Smooth muscle cell (in vitro differentiated cells): ENCODE data around the gene IL5RA. TPM values are rescaled to one million over a fixed set of nuclear protein-coding genes. Genes with fewer than 3 reads are reported as not detected.
A peak's percentile ranks its signal among the peaks of the same experiment; 100 is the strongest.

ENCODE experiments used
- DNase-seq: peaks from one replicate; lab custom pipeline; 2025; ENCODE audit not compliant: unreplicated experiment; lab: John Stamatoyannopoulos, UW
- H2AFZ ChIP-seq: fragments of 200-600 bp; sonication (generic); 2 replicates; pipeline ENCODE4 v1.6.0; 2016; ENCODE audit warnings: antibody characterized with exemption, low read depth, mild to moderate bottlenecking
- H3F3A ChIP-seq: fragments of 200-600 bp; sonication (generic); 2 replicates; pipeline ENCODE4 v1.6.0; 2017; ENCODE audit warnings: antibody characterized with exemption, low read depth
- H3K27ac ChIP-seq: fragments of 200-600 bp; sonication (generic); 2 replicates; pipeline ENCODE4 v1.5.1; 2016; ENCODE audit warnings: low read depth, mild to moderate bottlenecking
- H3K27me3 ChIP-seq: fragments of 200-600 bp; sonication (generic); 2 replicates; pipeline ENCODE4 v1.6.1; 2016; ENCODE audit warnings: low read depth, mild to moderate bottlenecking
- H3K36me3 ChIP-seq: fragments of 200-600 bp; sonication (generic); 2 replicates; pipeline ENCODE4 v1.5.1; 2016; ENCODE audit warnings: low read depth
- H3K4me1 ChIP-seq: fragments of 200-600 bp; sonication (generic); 2 replicates; pipeline ENCODE4 v1.5.1; 2016; ENCODE audit warnings: low read depth
- H3K4me2 ChIP-seq: fragments of 200-600 bp; sonication (generic); 2 replicates; pipeline ENCODE4 v1.6.0; 2016; ENCODE audit warnings: mild to moderate bottlenecking
- H3K4me3 ChIP-seq: fragments of 200-600 bp; sonication (generic); 2 replicates; pipeline ENCODE4 v1.5.1; 2016; ENCODE audit warnings: mild to moderate bottlenecking
- H3K79me2 ChIP-seq: fragments of 200-600 bp; sonication (generic); 2 replicates; pipeline ENCODE4 v1.6.0; 2016; ENCODE audit warnings: low read depth, mild to moderate bottlenecking
- H3K9ac ChIP-seq: fragments of 200-600 bp; sonication (generic); 2 replicates; pipeline ENCODE4 v1.6.0; 2016; ENCODE audit warnings: low read depth
- H3K9me3 ChIP-seq: fragments of 200-600 bp; sonication (generic); replicated peaks from 2 replicates; pipeline ENCODE4 v1.5.1; 2016; ENCODE audit warnings: low read depth
- H4K20me1 ChIP-seq: fragments of 200-600 bp; sonication (generic); 2 replicates; pipeline ENCODE4 v1.6.0; 2016; ENCODE audit warnings: low read depth
- WGBS: methylation state at CpG from one replicate; pipeline ENCODE4 v1.1.7; 2016; ENCODE audit warnings: low lambda C conversion rate; 5-methylcytosine and 5-hydroxymethylcytosine counted together
- polyA plus RNA-seq: library from polyadenylated mRNA; unstranded; fragments of >200 nt; fragmentation: Nextera tagmentation; extraction: Ambion mirVana; gene quantifications from 2 replicates; pipeline ENCODE4 v1.2.1, GENCODE V29; 2016
- total RNA-seq: library from RNA; depleted of rRNA; stranded (reverse); fragments of >200 nt; gene quantifications from 2 replicates; pipeline ENCODE4 v1.2.3, GENCODE V29; 2014
- TF ChIP-seq, protein P1 (sequence below): fragments of 200-600 bp; sonication (generic); IDR thresholded peaks from 2 replicates; pipeline ENCODE4 v1.5.1; 2017; ENCODE audit warnings: borderline replicate concordance, mild to moderate bottlenecking, antibody characterized with exemption; ENCODE audit not compliant: insufficient read depth, poor library complexity, severe bottlenecking

IL5RA gene
- total and polyA plus RNA-seq, 2 experiments from 2014 or later = 0.14 TPM; not detected in 1

DNA sequence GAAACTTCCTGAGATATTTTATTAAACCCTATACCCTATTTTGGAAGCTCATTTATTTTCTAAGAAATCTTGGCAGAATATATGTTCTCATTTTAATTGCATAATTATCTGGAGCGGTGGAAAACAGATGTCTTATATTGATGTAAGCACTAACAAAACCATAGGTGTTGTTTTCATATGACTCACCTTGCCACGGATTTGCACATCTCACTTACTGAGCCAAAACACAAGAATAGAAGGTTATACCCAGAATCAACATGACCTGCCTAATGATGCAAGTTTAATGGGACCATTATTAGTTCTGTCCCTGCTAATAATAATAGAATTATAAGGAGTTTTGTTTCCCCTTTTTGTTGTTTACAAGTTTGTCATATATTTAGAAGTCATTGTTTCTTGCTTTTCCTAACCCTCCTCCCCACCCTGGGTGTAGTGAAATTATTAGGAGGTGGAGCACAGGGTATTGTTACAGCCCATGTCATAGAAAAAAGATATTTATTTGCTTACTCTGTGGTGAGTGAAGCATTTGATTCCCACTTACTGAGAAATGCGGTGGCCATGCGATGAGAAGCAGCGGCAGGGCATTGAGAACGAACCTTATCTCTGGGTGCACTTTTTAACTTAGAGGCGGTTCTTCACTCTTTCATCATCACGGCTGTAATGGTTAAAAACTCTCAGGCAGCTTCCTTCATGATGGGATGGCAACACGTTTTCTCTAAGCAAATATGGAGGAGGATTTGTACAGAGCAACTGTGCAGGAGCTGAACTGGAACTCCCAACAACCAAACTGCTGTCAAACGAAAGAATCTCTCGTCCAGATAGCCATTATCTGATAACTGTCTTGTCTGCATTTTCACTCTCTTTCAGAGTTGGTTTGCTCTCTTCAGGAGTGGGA is 521 bp downstream of the IL5RA start:
- no peaks in the 10 kb centered on the region for H3K36me3 ChIP-seq
- WGBS = 56% methylated on average over 11 of the region's 11 CpGs
- H3K9ac ChIP-seq = peak overlapping the region; percentile 21
- peak overlapping the region; percentile 55 for H3K4me2 ChIP-seq
- peak overlapping the region; percentile 71 for H2AFZ ChIP-seq
- TF ChIP-seq, protein P1, sequence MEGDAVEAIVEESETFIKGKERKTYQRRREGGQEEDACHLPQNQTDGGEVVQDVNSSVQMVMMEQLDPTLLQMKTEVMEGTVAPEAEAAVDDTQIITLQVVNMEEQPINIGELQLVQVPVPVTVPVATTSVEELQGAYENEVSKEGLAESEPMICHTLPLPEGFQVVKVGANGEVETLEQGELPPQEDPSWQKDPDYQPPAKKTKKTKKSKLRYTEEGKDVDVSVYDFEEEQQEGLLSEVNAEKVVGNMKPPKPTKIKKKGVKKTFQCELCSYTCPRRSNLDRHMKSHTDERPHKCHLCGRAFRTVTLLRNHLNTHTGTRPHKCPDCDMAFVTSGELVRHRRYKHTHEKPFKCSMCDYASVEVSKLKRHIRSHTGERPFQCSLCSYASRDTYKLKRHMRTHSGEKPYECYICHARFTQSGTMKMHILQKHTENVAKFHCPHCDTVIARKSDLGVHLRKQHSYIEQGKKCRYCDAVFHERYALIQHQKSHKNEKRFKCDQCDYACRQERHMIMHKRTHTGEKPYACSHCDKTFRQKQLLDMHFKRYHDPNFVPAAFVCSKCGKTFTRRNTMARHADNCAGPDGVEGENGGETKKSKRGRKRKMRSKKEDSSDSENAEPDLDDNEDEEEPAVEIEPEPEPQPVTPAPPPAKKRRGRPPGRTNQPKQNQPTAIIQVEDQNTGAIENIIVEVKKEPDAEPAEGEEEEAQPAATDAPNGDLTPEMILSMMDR = no peak
- H3K4me1 ChIP-seq = no peaks in the 10 kb centered on the region
- DNase-seq = no peak
- no peaks in the 10 kb centered on the region for H3K9me3 ChIP-seq
- no peaks in the 10 kb centered on the region for H3F3A ChIP-seq
- no peak overlapping the region for H3K4me3 ChIP-seq
- H3K79me2 ChIP-seq = no peaks in the 10 kb centered on the region
- H4K20me1 ChIP-seq = no peaks in the 10 kb centered on the region
- no peak overlapping the region for H3K27ac ChIP-seq
- no peaks in the 10 kb centered on the region for H3K27me3 ChIP-seq

DNA sequence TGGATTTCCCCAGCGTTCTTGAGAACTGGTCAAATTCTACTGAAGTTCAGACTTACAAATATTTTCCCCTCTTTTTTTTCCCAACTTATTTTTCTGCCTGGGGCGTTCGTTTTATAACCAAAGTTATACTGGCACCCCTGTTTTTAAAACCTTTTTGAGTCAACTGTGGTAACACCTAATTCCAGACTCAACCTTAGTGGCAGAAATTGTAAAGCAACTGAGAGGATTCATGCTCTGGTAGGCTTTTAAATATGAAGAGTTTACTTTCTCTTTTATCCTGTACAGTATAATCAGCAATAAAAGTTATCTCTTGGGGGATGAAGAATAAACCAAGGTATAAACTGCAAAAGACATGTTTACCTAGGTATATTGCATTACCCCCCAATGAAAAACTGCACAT is 2.3 kb downstream of the IL5RA start:
- TF ChIP-seq, protein P1 = no peak
- no peak for DNase-seq
- Histone ChIP-seq H3K27ac (no peak overlapping the region), H3K4me2 (no peak overlapping the region), H3K4me3 (no peak overlapping the region), H3K36me3 (no peaks in the 10 kb centered on the region), H3K79me2 (no peaks in the 10 kb centered on the region), H3K9me3 (no peaks in the 10 kb centered on the region), H3K4me1 (no peaks in the 10 kb centered on the region), H3K9ac (no peak overlapping the region), H2AFZ (no peak overlapping the region), H3K27me3 (no peaks in the 10 kb centered on the region), H4K20me1 (no peaks in the 10 kb centered on the region), H3F3A (no peaks in the 10 kb centered on the region)
- WGBS = 90% methylated on average over 3 of the region's 3 CpGs

- Histone ChIP-seq H3K27me3 (no peaks in the 10 kb centered on the region), H3K4me2 (no peak overlapping the region), H3K9ac (no peak overlapping the region), H3K4me3 (no peak overlapping the region), H3K79me2 (no peaks in the 10 kb centered on the region), H3K9me3 (no peaks in the 10 kb centered on the region), H3K36me3 (no peaks in the 10 kb centered on the region), H4K20me1 (no peaks in the 10 kb centered on the region), H3K27ac (no peak overlapping the region), H3F3A (no peaks in the 10 kb centered on the region), H3K4me1 (no peaks in the 10 kb centered on the region), H2AFZ (no peak overlapping the region)
- DNase-seq = no peak
- TF ChIP-seq, protein P1 = no peak
- WGBS = 96% methylated on average over 3 of the region's 3 CpGs
These were observed 3.0 kb downstream of the IL5RA start for GRCh38 chr3:3107181-3107580.
